SK-N-SH treated with all-trans-retinoic acid at 6 μM for 48 hours (cell line): ENCODE measurements around the gene DLG5.

Source experiments
- BACH2 ChIP-seq: fragments of 250-450 bp; sonication (Bioruptor Pico); IDR thresholded peaks from 2 replicates; pipeline ENCODE4 v1.9.0; 2021; ENCODE audit warnings: mild to moderate bottlenecking, borderline replicate concordance
- GLIS3 ChIP-seq: fragments of 250-450 bp; sonication (Bioruptor Pico); IDR thresholded peaks from 2 replicates; pipeline ENCODE4 v1.5.0; 2020; ENCODE audit warnings: mild to moderate bottlenecking, moderate library complexity
- OSR1 ChIP-seq: fragments of 250-450 bp; sonication (Bioruptor Pico); IDR thresholded peaks from 2 replicates; pipeline ENCODE4 v1.8.0; 2022; ENCODE audit warnings: moderate library complexity, mild to moderate bottlenecking, inconsistent platforms
- ZC3H10 ChIP-seq: fragments of 250-450 bp; sonication (Bioruptor Pico); IDR thresholded peaks from 2 replicates; pipeline ENCODE4 v1.5.1; 2021; ENCODE audit warnings: mild to moderate bottlenecking, moderate library complexity
- ZFP3 ChIP-seq: fragments of 250-450 bp; sonication (Bioruptor Pico); IDR thresholded peaks from 2 replicates; pipeline ENCODE4 v1.5.0; 2020; ENCODE audit warnings: mild to moderate bottlenecking, moderate library complexity
- ZFP30 ChIP-seq: fragments of 450-650 bp; formaldehyde crosslinking; IDR thresholded peaks from 2 replicates; pipeline ENCODE4 v1.5.0; 2022; ENCODE audit warnings: mild to moderate bottlenecking, moderate library complexity
- ZNF565 ChIP-seq: fragments of 450-650 bp; formaldehyde crosslinking; conservative IDR thresholded peaks from 2 replicates; pipeline ENCODE4 v1.5.0; 2020; ENCODE audit warnings: low read depth, mild to moderate bottlenecking, moderate library complexity
- ZNF70 ChIP-seq: fragments of 450-650 bp; formaldehyde crosslinking; IDR thresholded peaks from 2 replicates; pipeline ENCODE4 v1.5.0; 2020; ENCODE audit warnings: mild to moderate bottlenecking, moderate library complexity
- TF ChIP-seq, protein P1 (sequence below): fragments of 250-450 bp; sonication (Bioruptor Pico); IDR thresholded peaks from 2 replicates; pipeline ENCODE4 v1.8.0; 2020; ENCODE audit warnings: mild to moderate bottlenecking, moderate library complexity, borderline replicate concordance
- TF ChIP-seq, protein P2 (sequence below): fragments of 250-450 bp; sonication (Bioruptor Pico); IDR thresholded peaks from 2 replicates; pipeline ENCODE4 v1.5.1; 2021; ENCODE audit warnings: mild to moderate bottlenecking, moderate library complexity
- TF ChIP-seq, protein P3 (sequence below): fragments of 250-450 bp; sonication (Bioruptor Pico); IDR thresholded peaks from 2 replicates; pipeline ENCODE4 v1.5.1; 2020; ENCODE audit warnings: low read depth, mild to moderate bottlenecking, moderate library complexity

- no peak for TF ChIP-seq OSR1 (CRISPR knock-in tag)
- no peak for TF ChIP-seq BACH2 (CRISPR knock-in tag)
- no peak for TF ChIP-seq ZFP3 (CRISPR knock-in tag)
- no peak for TF ChIP-seq ZC3H10 (CRISPR knock-in tag)
- TF ChIP-seq, protein P1, sequence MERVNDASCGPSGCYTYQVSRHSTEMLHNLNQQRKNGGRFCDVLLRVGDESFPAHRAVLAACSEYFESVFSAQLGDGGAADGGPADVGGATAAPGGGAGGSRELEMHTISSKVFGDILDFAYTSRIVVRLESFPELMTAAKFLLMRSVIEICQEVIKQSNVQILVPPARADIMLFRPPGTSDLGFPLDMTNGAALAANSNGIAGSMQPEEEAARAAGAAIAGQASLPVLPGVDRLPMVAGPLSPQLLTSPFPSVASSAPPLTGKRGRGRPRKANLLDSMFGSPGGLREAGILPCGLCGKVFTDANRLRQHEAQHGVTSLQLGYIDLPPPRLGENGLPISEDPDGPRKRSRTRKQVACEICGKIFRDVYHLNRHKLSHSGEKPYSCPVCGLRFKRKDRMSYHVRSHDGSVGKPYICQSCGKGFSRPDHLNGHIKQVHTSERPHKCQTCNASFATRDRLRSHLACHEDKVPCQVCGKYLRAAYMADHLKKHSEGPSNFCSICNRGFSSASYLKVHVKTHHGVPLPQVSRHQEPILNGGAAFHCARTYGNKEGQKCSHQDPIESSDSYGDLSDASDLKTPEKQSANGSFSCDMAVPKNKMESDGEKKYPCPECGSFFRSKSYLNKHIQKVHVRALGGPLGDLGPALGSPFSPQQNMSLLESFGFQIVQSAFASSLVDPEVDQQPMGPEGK (CRISPR knock-in tag): no peak
- TF ChIP-seq, protein P2, sequence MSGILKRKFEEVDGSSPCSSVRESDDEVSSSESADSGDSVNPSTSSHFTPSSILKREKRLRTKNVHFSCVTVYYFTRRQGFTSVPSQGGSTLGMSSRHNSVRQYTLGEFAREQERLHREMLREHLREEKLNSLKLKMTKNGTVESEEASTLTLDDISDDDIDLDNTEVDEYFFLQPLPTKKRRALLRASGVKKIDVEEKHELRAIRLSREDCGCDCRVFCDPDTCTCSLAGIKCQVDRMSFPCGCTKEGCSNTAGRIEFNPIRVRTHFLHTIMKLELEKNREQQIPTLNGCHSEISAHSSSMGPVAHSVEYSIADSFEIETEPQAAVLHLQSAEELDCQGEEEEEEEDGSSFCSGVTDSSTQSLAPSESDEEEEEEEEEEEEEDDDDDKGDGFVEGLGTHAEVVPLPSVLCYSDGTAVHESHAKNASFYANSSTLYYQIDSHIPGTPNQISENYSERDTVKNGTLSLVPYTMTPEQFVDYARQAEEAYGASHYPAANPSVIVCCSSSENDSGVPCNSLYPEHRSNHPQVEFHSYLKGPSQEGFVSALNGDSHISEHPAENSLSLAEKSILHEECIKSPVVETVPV: no peak
- TF ChIP-seq, protein P3, sequence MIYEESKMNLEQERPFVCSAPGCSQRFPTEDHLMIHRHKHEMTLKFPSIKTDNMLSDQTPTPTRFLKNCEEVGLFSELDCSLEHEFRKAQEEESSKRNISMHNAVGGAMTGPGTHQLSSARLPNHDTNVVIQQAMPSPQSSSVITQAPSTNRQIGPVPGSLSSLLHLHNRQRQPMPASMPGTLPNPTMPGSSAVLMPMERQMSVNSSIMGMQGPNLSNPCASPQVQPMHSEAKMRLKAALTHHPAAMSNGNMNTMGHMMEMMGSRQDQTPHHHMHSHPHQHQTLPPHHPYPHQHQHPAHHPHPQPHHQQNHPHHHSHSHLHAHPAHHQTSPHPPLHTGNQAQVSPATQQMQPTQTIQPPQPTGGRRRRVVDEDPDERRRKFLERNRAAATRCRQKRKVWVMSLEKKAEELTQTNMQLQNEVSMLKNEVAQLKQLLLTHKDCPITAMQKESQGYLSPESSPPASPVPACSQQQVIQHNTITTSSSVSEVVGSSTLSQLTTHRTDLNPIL: no peak
- no peak for TF ChIP-seq ZNF565
- TF ChIP-seq ZNF70 (CRISPR knock-in tag): no peak
- TF ChIP-seq ZFP30 (CRISPR knock-in tag): no peak
- no peak for TF ChIP-seq GLIS3
These were observed 150.1 kb downstream of the DLG5 start for GRCh38 chr10:77776487-77776886.
